ENCODE results near the gene STAB2.

DNA sequence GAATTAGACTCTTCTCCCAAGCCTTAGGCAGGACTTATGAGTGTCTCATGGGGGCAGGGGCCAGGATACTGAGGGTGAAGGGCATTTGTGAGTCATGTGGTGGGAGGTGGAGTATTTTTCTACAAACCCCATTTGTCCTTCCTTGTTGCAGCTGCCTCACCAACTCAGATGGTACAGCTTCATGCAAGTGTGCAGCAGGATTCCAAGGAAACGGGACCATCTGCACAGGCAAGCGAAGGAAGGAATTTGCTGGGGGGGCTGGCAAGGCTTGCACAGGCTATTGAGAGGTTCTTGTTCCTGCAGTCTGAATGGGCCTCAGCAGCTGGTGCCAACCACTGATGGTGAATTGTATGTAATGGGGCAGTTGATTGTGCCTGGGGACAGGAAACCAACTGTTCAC is 125.1 kb downstream of the STAB2 start:
- TF ChIP-seq, protein P1, sequence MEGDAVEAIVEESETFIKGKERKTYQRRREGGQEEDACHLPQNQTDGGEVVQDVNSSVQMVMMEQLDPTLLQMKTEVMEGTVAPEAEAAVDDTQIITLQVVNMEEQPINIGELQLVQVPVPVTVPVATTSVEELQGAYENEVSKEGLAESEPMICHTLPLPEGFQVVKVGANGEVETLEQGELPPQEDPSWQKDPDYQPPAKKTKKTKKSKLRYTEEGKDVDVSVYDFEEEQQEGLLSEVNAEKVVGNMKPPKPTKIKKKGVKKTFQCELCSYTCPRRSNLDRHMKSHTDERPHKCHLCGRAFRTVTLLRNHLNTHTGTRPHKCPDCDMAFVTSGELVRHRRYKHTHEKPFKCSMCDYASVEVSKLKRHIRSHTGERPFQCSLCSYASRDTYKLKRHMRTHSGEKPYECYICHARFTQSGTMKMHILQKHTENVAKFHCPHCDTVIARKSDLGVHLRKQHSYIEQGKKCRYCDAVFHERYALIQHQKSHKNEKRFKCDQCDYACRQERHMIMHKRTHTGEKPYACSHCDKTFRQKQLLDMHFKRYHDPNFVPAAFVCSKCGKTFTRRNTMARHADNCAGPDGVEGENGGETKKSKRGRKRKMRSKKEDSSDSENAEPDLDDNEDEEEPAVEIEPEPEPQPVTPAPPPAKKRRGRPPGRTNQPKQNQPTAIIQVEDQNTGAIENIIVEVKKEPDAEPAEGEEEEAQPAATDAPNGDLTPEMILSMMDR (IDR thresholded peaks at IDR 0.05) = no peak
- TF ChIP-seq EZH2 (IDR thresholded peaks at IDR 0.05; ENCODE audit: borderline replicate concordance, insufficient read depth, low read depth, low read length, poor library complexity, severe bottlenecking) = no peak
